Measurements from ENCODE around the gene NBEAL1.
"Not testable (repeated sequence)": the region's sequence is repeated elsewhere in the genome, so short reads cannot be mapped to it uniquely, and the experiment has no call there.

NBEAL1 gene

GRCh38 chr2:203122317-203122986 lies 107.8 kb downstream of the NBEAL1 start:
- DNase-seq: no peak

DNA sequence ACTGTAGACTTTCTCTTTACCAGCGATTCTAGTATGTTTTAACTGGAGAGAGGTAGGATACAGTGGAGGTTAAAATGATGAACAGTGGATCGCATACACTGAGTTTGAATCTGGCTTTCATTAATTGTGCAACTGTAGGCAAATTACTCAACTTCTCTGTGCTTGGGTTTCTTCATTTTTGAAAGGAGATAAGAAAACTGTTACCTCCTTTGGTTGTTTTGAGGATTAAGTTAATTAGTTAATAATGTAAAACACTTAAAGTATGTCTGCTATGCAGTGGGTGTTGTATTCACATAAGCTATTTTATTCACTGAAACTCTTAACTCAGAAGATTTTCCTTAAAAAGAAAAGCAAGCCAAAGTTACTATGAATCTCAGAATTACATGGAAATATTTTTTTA lies 112.3 kb downstream of the NBEAL1 start:
- DNase-seq: no peak

DNA sequence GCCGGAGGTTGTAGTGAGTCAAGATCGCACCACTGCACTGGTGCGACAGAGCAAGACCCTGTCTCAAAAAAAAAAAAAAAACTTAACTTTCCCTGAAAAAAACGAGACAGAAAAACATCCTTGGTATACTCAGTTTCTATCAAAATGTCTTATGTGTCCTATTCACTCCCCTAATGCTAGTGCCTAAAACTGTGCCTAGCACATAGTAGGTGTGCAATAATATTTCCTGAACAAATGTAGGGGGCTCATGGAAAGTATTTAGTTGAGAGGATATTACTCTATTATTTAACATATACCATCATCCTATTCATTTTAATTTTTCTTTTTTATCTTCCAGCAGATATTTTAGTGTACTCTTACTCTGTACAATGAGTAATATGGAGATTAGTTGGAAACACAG lies 120.4 kb downstream of the NBEAL1 start:
- DNase-seq: no peak

DNA sequence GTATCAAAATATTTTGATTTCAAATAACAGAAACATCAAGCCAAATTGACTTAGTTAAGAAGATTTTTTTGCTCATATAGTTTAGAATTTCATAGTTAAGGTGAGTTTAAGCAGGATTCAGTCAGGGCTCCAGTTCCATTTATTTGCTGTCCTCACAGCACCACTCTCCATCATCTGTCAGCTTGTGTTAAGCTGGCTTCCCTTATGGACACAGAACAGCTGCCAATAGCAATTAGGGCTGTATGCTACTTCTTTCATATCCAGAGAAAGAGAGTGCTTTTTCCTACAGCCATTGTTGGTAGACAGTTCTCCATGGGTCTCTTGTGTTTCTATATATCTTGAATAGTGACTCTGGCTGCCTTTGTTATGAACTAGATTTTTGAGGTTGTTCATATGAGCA lies 128.7 kb downstream of the NBEAL1 start:
- no peak for DNase-seq

- DNase-seq: no peak
Observed at GRCh38 chr2:203149194-203149593, 134.5 kb downstream of the NBEAL1 start.

- no peak for DNase-seq
Observed at GRCh38 chr2:203155406-203155805, 140.7 kb downstream of the NBEAL1 start.

DNA sequence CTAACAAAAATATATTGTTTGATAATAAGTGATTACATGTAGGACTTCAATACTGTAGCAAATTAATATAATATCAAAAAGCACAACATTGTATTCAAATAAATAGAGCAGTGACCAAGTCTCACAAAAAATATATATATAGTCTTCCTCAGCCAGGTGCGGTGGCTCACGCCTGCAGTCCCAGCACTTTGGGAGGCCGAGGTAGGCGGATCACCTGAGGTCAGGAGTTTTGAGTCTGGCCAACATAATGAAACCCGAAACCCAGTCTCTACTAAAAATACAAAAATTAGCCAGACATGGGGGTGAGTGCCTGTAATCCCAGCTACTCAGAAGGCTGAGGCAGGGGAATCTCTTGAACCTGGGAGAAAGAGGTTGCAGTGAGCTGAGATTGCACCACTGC lies 148.0 kb downstream of the NBEAL1 start:
- DNase-seq: not testable (repeated sequence)

GRCh38 chr2:203164311-203164935 lies 149.7 kb downstream of the NBEAL1 start:
- no peak for DNase-seq

DNA sequence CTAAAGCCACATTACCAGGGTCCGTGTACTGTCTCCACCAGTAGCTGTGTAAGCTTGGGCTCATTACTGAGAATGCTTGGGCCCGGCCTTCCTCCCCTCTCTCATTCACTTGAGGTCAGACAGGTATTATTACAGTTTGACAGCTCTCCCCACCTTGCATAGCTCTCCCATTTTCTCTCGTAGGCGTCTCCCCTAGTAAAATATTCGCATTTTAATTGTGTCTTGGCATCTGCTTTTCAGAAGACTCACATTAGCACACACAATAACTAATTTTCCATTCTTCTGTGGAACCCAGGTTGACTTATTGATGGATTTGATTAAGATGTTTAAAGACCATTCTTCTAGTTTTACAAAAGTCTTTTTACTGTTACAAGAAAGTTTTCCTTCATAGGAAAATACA lies 153.1 kb downstream of the NBEAL1 start:
- DNase-seq: no peak

DNA sequence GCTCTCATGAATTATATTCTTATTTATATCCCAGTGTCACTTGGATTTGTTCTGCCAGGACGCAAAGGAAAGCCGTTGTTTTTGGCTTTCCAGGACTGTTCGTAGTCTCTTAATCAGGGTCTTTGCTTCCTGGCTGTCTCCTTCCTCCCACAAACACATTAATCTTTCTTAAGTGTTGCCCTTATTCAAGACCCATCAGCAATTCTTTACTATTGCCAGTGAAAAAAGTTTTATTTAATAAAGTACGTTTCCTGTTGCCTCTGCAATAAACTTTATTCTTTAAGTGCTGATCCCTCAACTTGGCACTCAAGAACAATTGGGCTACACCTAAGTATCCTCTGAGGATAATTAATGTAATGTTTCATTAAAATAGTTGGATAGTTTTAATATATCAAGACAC lies 155.8 kb downstream of the NBEAL1 start:
- no peak for DNase-seq

DNA sequence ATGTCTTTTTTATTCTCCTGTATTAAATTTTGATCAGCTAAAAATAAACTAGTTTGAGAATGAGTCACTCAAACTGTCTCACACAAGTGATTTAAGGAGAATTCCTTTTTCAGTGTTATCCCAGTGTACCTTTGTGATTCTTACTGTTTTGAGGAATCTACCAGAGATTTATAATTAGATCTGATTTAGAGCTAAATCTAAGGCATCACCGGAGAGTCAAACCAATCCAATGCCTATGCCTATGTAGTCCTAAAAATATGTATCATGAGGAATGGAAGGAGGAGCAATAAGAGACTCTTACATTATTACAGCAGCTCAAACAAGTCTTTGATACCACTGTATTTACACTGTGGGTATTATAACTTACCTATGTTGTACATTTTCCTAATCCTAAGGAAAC lies 160.7 kb downstream of the NBEAL1 start:
- no peak for DNase-seq

- no peak for DNase-seq
Observed at GRCh38 chr2:203177361-203177760, 162.7 kb downstream of the NBEAL1 start.

- DNase-seq: no peak
Observed at GRCh38 chr2:203185864-203186263, 171.2 kb downstream of the NBEAL1 start.

- not testable (repeated sequence) for DNase-seq
Observed at GRCh38 chr2:203190547-203190946, 175.9 kb downstream of the NBEAL1 start.

DNA sequence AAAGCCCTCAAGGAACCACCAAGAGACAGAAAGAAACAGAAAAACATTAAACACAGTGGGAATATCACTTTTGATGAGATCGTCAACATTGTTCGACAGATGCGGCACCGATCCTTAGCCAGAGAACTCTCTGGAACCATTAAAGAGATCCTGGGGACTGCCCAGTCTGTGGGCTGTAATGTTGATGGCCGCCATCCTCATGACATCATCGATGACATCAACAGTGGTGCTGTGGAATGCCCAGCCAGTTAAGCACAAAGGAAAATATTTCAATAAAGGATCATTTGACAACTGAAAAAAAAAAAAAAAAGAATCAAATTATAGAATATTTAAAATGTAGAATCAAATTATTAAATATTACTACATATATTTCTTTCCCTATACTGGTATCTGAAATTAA lies 176.4 kb downstream of the NBEAL1 start:
- DNase-seq: not testable (repeated sequence)

DNA sequence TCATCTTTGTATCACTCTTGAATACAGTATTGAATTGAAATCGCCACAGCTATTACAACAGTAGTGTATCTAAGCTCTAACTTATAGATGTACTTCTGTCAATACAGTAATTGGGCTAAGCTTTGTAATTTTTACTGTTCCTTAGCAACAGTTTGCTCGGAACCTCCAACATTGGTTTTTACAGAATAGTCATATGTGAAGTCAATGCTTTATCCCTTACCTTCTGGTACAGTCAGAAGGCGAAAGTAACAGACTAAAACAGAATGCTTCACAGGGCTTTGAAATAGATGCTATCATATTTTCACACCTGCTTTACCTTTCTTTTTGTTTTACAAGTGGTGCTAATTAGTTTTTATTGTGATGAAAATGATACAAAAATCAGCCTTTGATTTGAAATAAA lies 177.3 kb downstream of the NBEAL1 start:
- no peak for DNase-seq

GRCh38 chr2:203195331-203196036 lies 180.8 kb downstream of the NBEAL1 start:
- no peak for DNase-seq

- no peak for DNase-seq
Observed at GRCh38 chr2:203200866-203201265, 186.2 kb downstream of the NBEAL1 start.

DNA sequence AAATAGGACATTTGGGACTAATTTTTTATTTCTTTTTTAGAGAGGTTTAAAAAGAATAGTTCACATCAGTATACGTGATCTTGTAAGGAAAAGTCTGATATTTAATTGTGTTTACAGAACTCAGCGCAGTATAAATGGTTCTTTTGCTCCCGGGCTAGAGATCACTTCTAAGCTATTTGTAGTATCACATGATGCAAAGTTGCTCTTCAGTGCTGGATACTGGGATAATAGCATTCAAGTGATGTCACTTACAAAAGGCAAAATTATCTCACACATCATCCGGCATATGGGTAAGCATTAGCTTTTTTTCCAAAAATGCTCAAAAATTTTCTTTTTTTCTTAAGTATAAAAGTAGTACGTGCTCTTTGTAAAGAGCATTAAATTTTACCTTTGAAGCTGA lies 186.8 kb downstream of the NBEAL1 start:
- no peak for DNase-seq

DNA sequence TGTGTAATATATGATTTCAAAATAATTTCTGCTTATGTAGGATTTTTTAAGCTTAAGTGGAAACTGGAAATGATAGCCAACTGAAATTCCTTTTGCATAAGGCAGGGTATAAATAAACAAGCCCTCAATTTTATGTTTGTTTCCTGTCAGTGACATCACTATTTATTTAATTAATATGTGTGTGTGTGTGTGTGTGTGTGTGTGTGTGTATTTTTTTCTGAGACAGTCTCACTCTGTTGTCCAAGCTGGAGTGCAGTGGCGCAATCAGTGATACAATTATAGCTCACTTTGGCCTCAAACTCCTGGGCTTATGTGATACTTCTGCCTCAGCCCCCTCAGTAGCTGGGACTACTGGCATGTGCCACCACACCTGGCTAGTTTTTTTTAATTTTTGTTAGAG lies 194.9 kb downstream of the NBEAL1 start:
- DNase-seq: no peak

GRCh38 chr2:203225423-203226039 lies 210.9 kb downstream of the NBEAL1 start:
- DNase-seq: peak; percentile 28

DNA sequence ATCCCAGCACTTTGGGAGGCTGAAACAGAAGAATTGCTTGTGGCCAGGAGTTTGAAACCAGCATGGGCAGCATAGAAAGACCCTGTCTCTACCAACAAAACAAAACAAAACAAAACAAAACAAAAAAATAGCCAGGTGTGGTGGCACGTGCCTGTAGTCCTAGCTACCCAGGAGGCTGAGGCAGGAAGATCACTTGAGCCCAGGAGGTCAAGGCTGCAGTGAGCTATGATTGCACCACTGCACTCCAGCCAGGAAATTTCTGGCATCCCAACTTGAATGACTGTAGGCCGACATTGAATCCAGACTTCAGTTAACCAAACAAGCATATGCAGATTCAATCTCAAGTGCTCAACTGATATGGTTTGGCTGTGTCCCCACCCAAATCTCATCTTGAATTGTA lies 215.0 kb downstream of the NBEAL1 start:
- DNase-seq: not testable (repeated sequence)

DNA sequence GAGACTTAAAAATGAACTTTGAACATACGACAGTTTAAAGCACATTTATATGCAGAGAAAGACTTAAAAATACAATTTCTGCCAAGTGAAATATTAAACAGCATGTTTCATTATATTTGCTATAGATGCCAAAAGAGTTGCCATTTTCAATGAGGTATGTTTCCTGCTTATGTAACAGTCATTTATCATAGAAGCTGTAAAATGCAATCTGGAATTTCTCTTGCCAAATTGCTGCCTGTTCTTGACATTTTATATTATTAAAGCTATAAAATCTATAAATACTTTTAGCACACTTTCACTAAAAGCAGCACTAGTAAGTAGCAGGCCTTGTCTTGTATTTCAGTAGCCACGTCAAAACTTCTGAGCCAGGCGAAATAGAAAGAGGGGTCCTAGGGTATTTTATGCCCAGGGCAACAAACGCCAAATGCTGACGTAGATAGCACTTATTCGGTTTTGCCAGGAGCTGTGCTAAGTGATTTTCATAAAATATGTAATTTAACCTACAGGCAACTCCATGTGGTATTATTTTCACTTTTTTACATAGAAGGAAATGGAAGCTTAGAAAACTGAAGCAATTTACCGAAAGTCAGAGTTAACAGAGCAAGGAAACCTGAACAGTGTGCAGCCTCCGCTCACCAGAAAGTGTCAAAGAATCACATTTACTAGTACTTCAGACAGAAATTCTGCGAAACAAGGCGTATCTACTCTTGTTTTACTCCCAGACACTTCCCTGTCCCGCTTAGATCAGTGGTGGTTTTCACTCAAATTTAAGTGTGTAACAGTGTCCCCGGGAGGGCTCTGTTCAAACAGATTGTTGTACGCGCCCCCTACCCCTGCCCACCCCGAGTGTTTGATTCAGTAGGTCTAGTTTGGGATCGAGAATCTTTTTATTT lies 222.9 kb downstream of the NBEAL1 start:
- no peak for DNase-seq

All from activated naive CD4-positive, alpha-beta T cell treated with anti-CD3 and anti-CD28 coated beads, Interleukin-2, amount 50 U/mL, for 16 hours (primary cell).